HEK293 (cell line): ENCODE data around the gene NSUN6.
A peak's percentile ranks its signal among the peaks of the same experiment; 100 is the strongest.

ENCODE experiments used
- BCL11A ChIP-seq: fragments of 450-650 bp; formaldehyde crosslinking; IDR thresholded peaks from 2 replicates; pipeline ENCODE4 v1.5.1; 2016; ENCODE audit warnings: low read depth, missing biosample characterization, missing genetic modification characterization
- REPIN1 ChIP-seq: fragments of 450-650 bp; formaldehyde crosslinking; IDR thresholded peaks from 2 replicates; pipeline ENCODE4 v1.5.1; 2017; ENCODE audit warnings: missing biosample characterization, missing genetic modification characterization, low read depth
- ZNF157 ChIP-seq: fragments of 450-650 bp; formaldehyde crosslinking; IDR thresholded peaks from 2 replicates; pipeline ENCODE4 v1.5.1; 2016; ENCODE audit warnings: missing biosample characterization, missing genetic modification characterization
- ZNF16 ChIP-seq: fragments of 450-650 bp; formaldehyde crosslinking; IDR thresholded peaks from 2 replicates; pipeline ENCODE4 v1.5.1; 2016; ENCODE audit warnings: low read depth, missing biosample characterization, missing genetic modification characterization
- ZNF184 ChIP-seq: fragments of 450-650 bp; IDR thresholded peaks from 2 replicates; pipeline ENCODE4 v1.5.1; 2018; ENCODE audit warnings: missing biosample characterization, mild to moderate bottlenecking, missing genetic modification characterization
- ZNF202 ChIP-seq: fragments of 450-650 bp; formaldehyde crosslinking; IDR thresholded peaks from 2 replicates; pipeline ENCODE4 v1.5.1; 2016; ENCODE audit warnings: missing biosample characterization, missing genetic modification characterization, borderline replicate concordance
- ZNF221 ChIP-seq: fragments of 450-650 bp; formaldehyde crosslinking; IDR thresholded peaks from 2 replicates; pipeline ENCODE4 v1.5.1; 2017; ENCODE audit warnings: missing biosample characterization, missing genetic modification characterization, borderline replicate concordance
- ZNF239 ChIP-seq: fragments of 450-650 bp; formaldehyde crosslinking; IDR thresholded peaks from 2 replicates; pipeline ENCODE4 v1.5.1; 2016; ENCODE audit warnings: missing biosample characterization, missing genetic modification characterization
- ZNF248 ChIP-seq: fragments of 450-650 bp; formaldehyde crosslinking; IDR thresholded peaks from 2 replicates; pipeline ENCODE4 v1.5.1; 2017; ENCODE audit warnings: missing biosample characterization, missing genetic modification characterization
- ZNF266 ChIP-seq: fragments of 450-650 bp; formaldehyde crosslinking; IDR thresholded peaks from 2 replicates; pipeline ENCODE4 v1.5.1; 2016; ENCODE audit warnings: missing biosample characterization, missing genetic modification characterization, low read depth
- ZNF302 ChIP-seq: fragments of 450-650 bp; formaldehyde crosslinking; IDR thresholded peaks from 2 replicates; pipeline ENCODE4 v1.5.1; 2016; ENCODE audit warnings: missing biosample characterization, missing genetic modification characterization, low read depth
- ZNF510 ChIP-seq: fragments of 450-650 bp; formaldehyde crosslinking; IDR thresholded peaks from 2 replicates; pipeline ENCODE4 v1.5.1; 2018; ENCODE audit warnings: mild to moderate bottlenecking, missing genetic modification characterization, missing biosample characterization; ENCODE audit not compliant: insufficient replicate concordance
- ZNF514 ChIP-seq: fragments of 450-650 bp; formaldehyde crosslinking; IDR thresholded peaks from 2 replicates; pipeline ENCODE4 v1.5.1; 2016; ENCODE audit warnings: missing biosample characterization, missing genetic modification characterization
- ZNF561 ChIP-seq: fragments of 450-650 bp; IDR thresholded peaks from 2 replicates; pipeline ENCODE4 v1.5.1; 2018; ENCODE audit warnings: missing biosample characterization, missing genetic modification characterization, borderline replicate concordance
- ZNF585B ChIP-seq: fragments of 450-650 bp; formaldehyde crosslinking; IDR thresholded peaks from 2 replicates; pipeline ENCODE4 v1.5.1; 2016; ENCODE audit warnings: missing biosample characterization, missing genetic modification characterization
- ZNF624 ChIP-seq: fragments of 450-650 bp; formaldehyde crosslinking; IDR thresholded peaks from 2 replicates; pipeline ENCODE4 v1.5.1; 2017; ENCODE audit warnings: missing biosample characterization, missing genetic modification characterization
- ZNF658 ChIP-seq: fragments of 450-650 bp; formaldehyde crosslinking; IDR thresholded peaks from 2 replicates; pipeline ENCODE4; 2016; ENCODE audit warnings: missing biosample characterization, missing genetic modification characterization
- ZNF670 ChIP-seq: fragments of 450-650 bp; formaldehyde crosslinking; IDR thresholded peaks from 2 replicates; pipeline ENCODE4 v1.5.1; 2016; ENCODE audit warnings: missing biosample characterization, missing genetic modification characterization, low read depth
- ZNF76 ChIP-seq: fragments of 450-650 bp; formaldehyde crosslinking; IDR thresholded peaks from 2 replicates; pipeline ENCODE4; 2016; ENCODE audit warnings: low read depth, missing biosample characterization, missing genetic modification characterization, borderline replicate concordance
- ZNF777 ChIP-seq: fragments of 450-650 bp; formaldehyde crosslinking; IDR thresholded peaks from 2 replicates; pipeline ENCODE4 v1.5.1; 2017; ENCODE audit warnings: missing biosample characterization, missing genetic modification characterization, borderline replicate concordance
- ZNF843 ChIP-seq: fragments of 450-650 bp; formaldehyde crosslinking; IDR thresholded peaks from 2 replicates; pipeline ENCODE4 v1.5.1; 2016; ENCODE audit warnings: missing biosample characterization, missing genetic modification characterization
- TF ChIP-seq, protein P1 (sequence below): fragments of 450-650 bp; formaldehyde crosslinking; IDR thresholded peaks from 2 replicates; pipeline ENCODE4 v1.5.1; 2016; ENCODE audit warnings: missing biosample characterization, missing genetic modification characterization
- TF ChIP-seq, protein P2 (sequence below): fragments of 450-650 bp; formaldehyde crosslinking; IDR thresholded peaks from 2 replicates; pipeline ENCODE4 v1.5.1; 2016; ENCODE audit warnings: missing biosample characterization, missing genetic modification characterization
- TF ChIP-seq, protein P3 (sequence below): fragments of 450-650 bp; formaldehyde crosslinking; IDR thresholded peaks from 2 replicates; pipeline ENCODE4 v1.5.1; 2016; ENCODE audit warnings: missing biosample characterization, missing genetic modification characterization
- TF ChIP-seq, protein P4 (sequence below): fragments of 450-650 bp; formaldehyde crosslinking; IDR thresholded peaks from 2 replicates; pipeline ENCODE4 v1.5.1; 2016; ENCODE audit warnings: missing biosample characterization, missing genetic modification characterization
- TF ChIP-seq, protein P5 (sequence below): fragments of 450-650 bp; formaldehyde crosslinking; IDR thresholded peaks from 2 replicates; pipeline ENCODE4 v1.5.1; 2017; ENCODE audit warnings: missing biosample characterization, missing genetic modification characterization

The NSUN6 gene

DNA sequence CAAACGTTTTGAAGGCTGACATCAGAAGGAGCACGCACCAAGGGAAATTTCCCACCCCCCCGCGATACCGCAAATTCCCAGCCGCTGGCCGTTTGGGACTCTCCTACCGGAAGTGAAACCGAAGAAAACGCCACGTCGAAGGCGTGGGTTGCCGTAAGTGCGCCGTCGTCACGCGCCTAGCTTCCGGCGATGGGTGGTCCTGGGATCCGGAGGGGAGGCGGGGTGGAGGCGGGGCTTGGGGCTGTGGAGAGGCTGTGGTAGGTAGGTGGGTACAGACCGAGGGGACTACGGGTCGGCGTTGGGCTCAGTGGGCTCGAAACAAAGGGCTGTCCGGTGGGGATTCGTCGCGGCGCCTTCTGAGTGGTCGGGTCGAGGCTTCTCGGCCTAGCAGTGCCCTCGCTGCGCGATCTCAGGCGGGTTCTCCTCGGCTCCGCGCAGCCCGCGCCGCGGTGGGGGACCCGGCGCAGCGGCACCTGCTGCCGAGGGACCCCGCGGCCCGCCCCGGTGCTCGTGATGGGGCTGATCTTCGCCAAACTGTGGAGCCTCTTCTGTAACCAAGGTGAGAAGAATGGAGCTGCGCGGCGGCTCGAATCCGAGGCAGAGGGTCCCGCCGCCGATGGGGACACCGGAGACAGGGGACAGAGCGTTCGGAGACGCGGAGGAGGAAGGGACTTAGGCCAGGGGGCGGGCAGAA, 7.9 kb upstream of the NSUN6 start, which contains the start of gene ARL5B (continued):
- TF ChIP-seq, protein P1, sequence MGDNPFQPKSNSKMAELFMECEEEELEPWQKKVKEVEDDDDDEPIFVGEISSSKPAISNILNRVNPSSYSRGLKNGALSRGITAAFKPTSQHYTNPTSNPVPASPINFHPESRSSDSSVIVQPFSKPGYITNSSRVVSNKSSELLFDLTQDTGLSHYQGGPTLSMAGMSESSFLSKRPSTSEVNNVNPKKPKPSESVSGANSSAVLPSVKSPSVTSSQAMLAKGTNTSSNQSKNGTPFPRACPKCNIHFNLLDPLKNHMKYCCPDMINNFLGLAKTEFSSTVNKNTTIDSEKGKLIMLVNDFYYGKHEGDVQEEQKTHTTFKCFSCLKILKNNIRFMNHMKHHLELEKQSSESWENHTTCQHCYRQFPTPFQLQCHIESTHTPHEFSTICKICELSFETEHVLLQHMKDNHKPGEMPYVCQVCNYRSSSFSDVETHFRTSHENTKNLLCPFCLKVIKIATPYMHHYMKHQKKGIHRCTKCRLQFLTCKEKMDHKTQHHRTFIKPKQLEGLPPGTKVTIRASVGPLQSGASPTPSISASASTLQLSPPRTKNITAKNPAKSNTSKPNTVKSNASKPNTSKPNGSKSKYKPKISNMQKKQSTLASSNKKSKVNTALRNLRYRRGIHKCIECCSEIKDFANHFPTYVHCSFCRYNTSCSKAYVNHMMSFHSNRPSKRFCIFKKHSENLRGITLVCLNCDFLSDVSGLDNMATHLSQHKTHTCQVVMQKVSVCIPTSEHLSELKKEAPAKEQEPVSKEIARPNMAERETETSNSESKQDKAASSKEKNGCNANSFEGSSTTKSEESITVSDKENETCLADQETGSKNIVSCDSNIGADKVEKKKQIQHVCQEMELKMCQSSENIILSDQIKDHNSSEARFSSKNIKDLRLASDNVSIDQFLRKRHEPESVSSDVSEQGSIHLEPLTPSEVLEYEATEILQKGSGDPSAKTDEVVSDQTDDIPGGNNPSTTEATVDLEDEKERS, result no peak
- TF ChIP-seq ZNF184, result no peak
- no peak for TF ChIP-seq ZNF510
- no peak for TF ChIP-seq ZNF202
- TF ChIP-seq ZNF514 (tag by site-specific recombination), result no peak
- TF ChIP-seq ZNF248, result no peak
- TF ChIP-seq ZNF777 (tag by site-specific recombination), result no peak
- TF ChIP-seq BCL11A (tag by site-specific recombination), result no peak
- no peak for TF ChIP-seq ZNF302 (tag by site-specific recombination)
- TF ChIP-seq, protein P2, sequence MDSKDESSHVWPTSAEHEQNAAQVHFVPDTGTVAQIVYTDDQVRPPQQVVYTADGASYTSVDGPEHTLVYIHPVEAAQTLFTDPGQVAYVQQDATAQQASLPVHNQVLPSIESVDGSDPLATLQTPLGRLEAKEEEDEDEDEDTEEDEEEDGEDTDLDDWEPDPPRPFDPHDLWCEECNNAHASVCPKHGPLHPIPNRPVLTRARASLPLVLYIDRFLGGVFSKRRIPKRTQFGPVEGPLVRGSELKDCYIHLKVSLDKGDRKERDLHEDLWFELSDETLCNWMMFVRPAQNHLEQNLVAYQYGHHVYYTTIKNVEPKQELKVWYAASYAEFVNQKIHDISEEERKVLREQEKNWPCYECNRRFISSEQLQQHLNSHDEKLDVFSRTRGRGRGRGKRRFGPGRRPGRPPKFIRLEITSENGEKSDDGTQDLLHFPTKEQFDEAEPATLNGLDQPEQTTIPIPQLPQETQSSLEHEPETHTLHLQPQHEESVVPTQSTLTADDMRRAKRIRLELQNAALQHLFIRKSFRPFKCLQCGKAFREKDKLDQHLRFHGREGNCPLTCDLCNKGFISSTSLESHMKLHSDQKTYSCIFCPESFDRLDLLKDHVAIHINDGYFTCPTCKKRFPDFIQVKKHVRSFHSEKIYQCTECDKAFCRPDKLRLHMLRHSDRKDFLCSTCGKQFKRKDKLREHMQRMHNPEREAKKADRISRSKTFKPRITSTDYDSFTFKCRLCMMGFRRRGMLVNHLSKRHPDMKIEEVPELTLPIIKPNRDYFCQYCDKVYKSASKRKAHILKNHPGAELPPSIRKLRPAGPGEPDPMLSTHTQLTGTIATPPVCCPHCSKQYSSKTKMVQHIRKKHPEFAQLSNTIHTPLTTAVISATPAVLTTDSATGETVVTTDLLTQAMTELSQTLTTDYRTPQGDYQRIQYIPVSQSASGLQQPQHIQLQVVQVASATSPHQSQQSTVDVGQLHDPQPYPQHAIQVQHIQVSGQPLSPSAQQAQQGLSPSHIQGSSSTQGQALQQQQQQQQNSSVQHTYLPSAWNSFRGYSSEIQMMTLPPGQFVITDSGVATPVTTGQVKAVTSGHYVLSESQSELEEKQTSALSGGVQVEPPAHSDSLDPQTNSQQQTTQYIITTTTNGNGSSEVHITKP (tag by site-specific recombination), result peak; percentile 86
- TF ChIP-seq ZNF16 (tag by site-specific recombination), result no peak
- TF ChIP-seq, protein P3, sequence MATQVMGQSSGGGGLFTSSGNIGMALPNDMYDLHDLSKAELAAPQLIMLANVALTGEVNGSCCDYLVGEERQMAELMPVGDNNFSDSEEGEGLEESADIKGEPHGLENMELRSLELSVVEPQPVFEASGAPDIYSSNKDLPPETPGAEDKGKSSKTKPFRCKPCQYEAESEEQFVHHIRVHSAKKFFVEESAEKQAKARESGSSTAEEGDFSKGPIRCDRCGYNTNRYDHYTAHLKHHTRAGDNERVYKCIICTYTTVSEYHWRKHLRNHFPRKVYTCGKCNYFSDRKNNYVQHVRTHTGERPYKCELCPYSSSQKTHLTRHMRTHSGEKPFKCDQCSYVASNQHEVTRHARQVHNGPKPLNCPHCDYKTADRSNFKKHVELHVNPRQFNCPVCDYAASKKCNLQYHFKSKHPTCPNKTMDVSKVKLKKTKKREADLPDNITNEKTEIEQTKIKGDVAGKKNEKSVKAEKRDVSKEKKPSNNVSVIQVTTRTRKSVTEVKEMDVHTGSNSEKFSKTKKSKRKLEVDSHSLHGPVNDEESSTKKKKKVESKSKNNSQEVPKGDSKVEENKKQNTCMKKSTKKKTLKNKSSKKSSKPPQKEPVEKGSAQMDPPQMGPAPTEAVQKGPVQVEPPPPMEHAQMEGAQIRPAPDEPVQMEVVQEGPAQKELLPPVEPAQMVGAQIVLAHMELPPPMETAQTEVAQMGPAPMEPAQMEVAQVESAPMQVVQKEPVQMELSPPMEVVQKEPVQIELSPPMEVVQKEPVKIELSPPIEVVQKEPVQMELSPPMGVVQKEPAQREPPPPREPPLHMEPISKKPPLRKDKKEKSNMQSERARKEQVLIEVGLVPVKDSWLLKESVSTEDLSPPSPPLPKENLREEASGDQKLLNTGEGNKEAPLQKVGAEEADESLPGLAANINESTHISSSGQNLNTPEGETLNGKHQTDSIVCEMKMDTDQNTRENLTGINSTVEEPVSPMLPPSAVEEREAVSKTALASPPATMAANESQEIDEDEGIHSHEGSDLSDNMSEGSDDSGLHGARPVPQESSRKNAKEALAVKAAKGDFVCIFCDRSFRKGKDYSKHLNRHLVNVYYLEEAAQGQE (tag by site-specific recombination), result peak; percentile 22; the same call in 1 of the 2 replicates
- TF ChIP-seq ZNF624, result no peak
- TF ChIP-seq ZNF221 (tag by site-specific recombination), result no peak
- no peak for TF ChIP-seq ZNF266 (tag by site-specific recombination)
- no peak for TF ChIP-seq ZNF670 (tag by site-specific recombination)
- TF ChIP-seq ZNF76, result peak; percentile 88
- no peak; the same call in 1 of the 2 replicates for TF ChIP-seq ZNF561 (tag by site-specific recombination)
- TF ChIP-seq, protein P4, sequence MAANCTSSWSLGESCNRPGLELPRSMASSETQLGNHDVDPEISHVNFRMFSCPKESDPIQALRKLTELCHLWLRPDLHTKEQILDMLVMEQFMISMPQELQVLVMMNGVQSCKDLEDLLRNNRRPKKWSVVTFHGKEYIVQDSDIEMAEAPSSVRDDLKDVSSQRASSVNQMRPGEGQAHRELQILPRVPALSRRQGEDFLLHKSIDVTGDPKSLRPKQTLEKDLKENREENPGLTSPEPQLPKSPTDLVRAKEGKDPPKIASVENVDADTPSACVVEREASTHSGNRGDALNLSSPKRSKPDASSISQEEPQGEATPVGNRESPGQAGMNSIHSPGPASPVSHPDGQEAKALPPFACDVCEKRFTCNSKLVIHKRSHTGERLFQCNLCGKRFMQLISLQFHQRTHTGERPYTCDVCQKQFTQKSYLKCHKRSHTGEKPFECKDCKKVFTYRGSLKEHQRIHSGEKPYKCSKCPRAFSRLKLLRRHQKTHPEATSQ (tag by site-specific recombination), result no peak; the same call in 1 of the 2 replicates
- TF ChIP-seq REPIN1, result no peak
- TF ChIP-seq ZNF585B, result no peak
- TF ChIP-seq, protein P5, sequence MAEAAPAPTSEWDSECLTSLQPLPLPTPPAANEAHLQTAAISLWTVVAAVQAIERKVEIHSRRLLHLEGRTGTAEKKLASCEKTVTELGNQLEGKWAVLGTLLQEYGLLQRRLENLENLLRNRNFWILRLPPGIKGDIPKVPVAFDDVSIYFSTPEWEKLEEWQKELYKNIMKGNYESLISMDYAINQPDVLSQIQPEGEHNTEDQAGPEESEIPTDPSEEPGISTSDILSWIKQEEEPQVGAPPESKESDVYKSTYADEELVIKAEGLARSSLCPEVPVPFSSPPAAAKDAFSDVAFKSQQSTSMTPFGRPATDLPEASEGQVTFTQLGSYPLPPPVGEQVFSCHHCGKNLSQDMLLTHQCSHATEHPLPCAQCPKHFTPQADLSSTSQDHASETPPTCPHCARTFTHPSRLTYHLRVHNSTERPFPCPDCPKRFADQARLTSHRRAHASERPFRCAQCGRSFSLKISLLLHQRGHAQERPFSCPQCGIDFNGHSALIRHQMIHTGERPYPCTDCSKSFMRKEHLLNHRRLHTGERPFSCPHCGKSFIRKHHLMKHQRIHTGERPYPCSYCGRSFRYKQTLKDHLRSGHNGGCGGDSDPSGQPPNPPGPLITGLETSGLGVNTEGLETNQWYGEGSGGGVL (tag by site-specific recombination), result no peak
- TF ChIP-seq ZNF239 (tag by site-specific recombination), result no peak
- no peak for TF ChIP-seq ZNF658 (tag by site-specific recombination)
- peak; percentile 49; the same call in 1 of the 2 replicates for TF ChIP-seq ZNF843 (tag by site-specific recombination)
- TF ChIP-seq ZNF157 (tag by site-specific recombination), result no peak
